Activated naive CD4-positive, alpha-beta T cell (primary cell): ENCODE data around the gene HAGHL.
"Not testable (repeated sequence)": the region's sequence is repeated elsewhere in the genome, so short reads cannot be mapped to it uniquely, and the experiment has no call there.

ENCODE experiments used
- DNase-seq, 4 experiments: peaks; one replicate each; lab custom pipeline; 2025; lab: John Stamatoyannopoulos, UW

Gene HAGHL

GRCh38 chr16:687499-687898 is 39.4 kb upstream of the HAGHL start:
- DNase-seq: no peak

- DNase-seq: no peak
Measured at GRCh38 chr16:689175-689897, 37.6 kb upstream of the HAGHL start.

GRCh38 chr16:691242-691641 is 35.7 kb upstream of the HAGHL start:
- not testable (repeated sequence) for DNase-seq

- no peak for DNase-seq
Measured at GRCh38 chr16:692356-693108, 34.4 kb upstream of the HAGHL start.

GRCh38 chr16:693364-693763 is 33.5 kb upstream of the HAGHL start:
- DNase-seq: no peak

GRCh38 chr16:693766-694165 is 33.1 kb upstream of the HAGHL start:
- peak in 1 of 4 experiments; percentile 28 for DNase-seq

- DNase-seq: no peak
Measured at GRCh38 chr16:694187-694862, 32.6 kb upstream of the HAGHL start.

- peak in 1 of 4 experiments; percentile 31 for DNase-seq
Measured at GRCh38 chr16:694863-695354, 32.0 kb upstream of the HAGHL start.

- peak in 3 of 4 experiments; percentile 40 to 81 (median 62) for DNase-seq
Measured at GRCh38 chr16:695355-696089, 31.4 kb upstream of the HAGHL start.

GRCh38 chr16:698911-699671 is 27.8 kb upstream of the HAGHL start:
- no peak for DNase-seq

GRCh38 chr16:700684-701584 is 26.0 kb upstream of the HAGHL start:
- DNase-seq: peak in 2 of 4 experiments; percentile 24 to 45

GRCh38 chr16:702341-702740 is 24.6 kb upstream of the HAGHL start:
- DNase-seq: no peak

GRCh38 chr16:703406-703805 is 23.5 kb upstream of the HAGHL start:
- no peak for DNase-seq

GRCh38 chr16:704047-704446 is 22.9 kb upstream of the HAGHL start:
- no peak for DNase-seq

GRCh38 chr16:704552-705380 is 22.1 kb upstream of the HAGHL start:
- DNase-seq: no peak

- DNase-seq: no peak
Measured at GRCh38 chr16:705431-706188, 21.3 kb upstream of the HAGHL start, which contains the start of gene FBXL16. Gene FBXL16 (minus strand): TSS chr16:705801. CDS start chr16:697405, 8,396 bp downstream.

GRCh38 chr16:706189-707061 is 20.5 kb upstream of the HAGHL start:
- no peak for DNase-seq
